ENCODE measurements around the gene SMAD7. TPM values are rescaled to one million over a fixed set of nuclear protein-coding genes. Genes with fewer than 3 reads are reported as not detected.

Gene SMAD7
- total RNA-seq, 1 donor from 2014 or later: 8.9 TPM

GRCh38 chr18:48923746-48924629 is 26.8 kb downstream of the SMAD7 start:
- peaks cover 11 to 26% (median 19%) of the 10 kb centered on the region in 3 donors for H3K36me3 ChIP-seq (ENCODE audit: control insufficient read depth in 3 of 3, insufficient read depth in 3 of 3, low read length in 3 of 3)
- peaks cover 48 to 83% (median 78%) of the 10 kb centered on the region in 3 donors for H3K4me1 ChIP-seq (ENCODE audit: control insufficient read depth in 3 of 3, insufficient read depth in 3 of 3, low read length in 3 of 3)
- H3K9me3 ChIP-seq (ENCODE audit: control insufficient read depth in 3 of 3, low read length in 3 of 3): no peaks in the 10 kb centered on the region
- peak overlapping the region in 1 of 3 donors; percentile 29 for H3K4me3 ChIP-seq (ENCODE audit: low read length in 3 of 3)
- no peaks in the 10 kb centered on the region for H3K27me3 ChIP-seq (ENCODE audit: control insufficient read depth in 3 of 3, insufficient read depth in 3 of 3, low read length in 3 of 3)
- peak overlapping the region in 2 of 3 donors; percentile 30 to 50 for H3K9ac ChIP-seq (ENCODE audit: low read depth in 1 of 3, low read length in 3 of 3)
- H3K27ac ChIP-seq (ENCODE audit: low read depth, low read length): peak overlapping the region; percentile 53

DNA sequence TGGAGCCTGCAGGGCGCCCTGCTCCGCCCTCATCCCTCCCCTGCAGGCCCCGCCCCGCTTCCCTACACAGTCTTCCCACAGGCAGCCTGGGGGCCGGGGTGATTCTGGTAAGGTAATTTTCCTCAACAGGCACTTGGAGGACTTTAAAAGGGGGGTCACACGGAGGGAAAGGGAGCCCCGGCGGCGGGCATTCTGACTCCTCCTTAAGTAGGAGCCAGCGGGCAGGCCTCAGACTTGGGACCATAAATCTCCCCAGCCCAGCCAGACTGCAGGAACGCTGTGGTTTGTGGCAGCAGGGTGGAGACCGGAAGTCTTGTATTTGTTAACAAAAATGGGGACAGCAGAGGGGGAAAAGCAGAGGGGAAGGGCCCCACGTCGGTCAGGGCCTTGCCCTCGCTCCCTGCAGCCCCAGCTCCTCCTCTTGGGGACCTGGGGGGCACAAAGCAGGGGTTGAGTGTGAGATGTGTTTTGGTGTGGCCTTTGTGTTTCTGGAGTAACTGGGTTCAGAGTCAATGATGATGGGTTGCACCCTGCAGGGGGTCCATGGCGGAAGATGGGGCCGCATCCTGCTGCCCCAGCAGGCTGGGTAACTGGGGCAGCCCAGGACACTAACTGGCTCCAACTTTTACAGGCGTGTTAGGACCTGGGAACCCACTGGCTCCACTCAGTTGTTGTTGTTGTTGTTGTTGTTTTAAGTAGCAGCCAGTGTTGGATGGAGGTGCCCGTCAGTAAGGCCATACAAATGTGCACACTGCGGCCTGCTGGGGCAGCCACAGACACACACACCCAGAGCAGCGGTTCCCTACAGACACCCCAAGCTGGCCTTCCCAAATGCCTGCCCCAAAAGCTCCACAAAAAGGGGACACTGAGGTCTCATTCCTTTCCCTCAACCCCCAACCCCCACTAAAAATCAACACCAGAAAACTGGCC is 27.7 kb downstream of the SMAD7 start:
- H3K4me3 ChIP-seq (ENCODE audit: low read length in 3 of 3): peak overlapping the region; percentile 13 to 43 (median 29)
- H3K9me3 ChIP-seq (ENCODE audit: control insufficient read depth in 3 of 3, low read length in 3 of 3): no peaks in the 10 kb centered on the region
- H3K36me3 ChIP-seq (ENCODE audit: control insufficient read depth in 3 of 3, insufficient read depth in 3 of 3, low read length in 3 of 3): peaks cover 11 to 26% (median 19%) of the 10 kb centered on the region in 3 donors
- H3K27me3 ChIP-seq (ENCODE audit: control insufficient read depth in 3 of 3, insufficient read depth in 3 of 3, low read length in 3 of 3): no peaks in the 10 kb centered on the region
- peak overlapping the region; percentile 52 for H3K27ac ChIP-seq (ENCODE audit: low read depth, low read length)
- H3K4me1 ChIP-seq (ENCODE audit: control insufficient read depth in 3 of 3, insufficient read depth in 3 of 3, low read length in 3 of 3): peaks cover 39 to 74% (median 70%) of the 10 kb centered on the region in 3 donors
- H3K9ac ChIP-seq (ENCODE audit: low read depth in 1 of 3, low read length in 3 of 3): peak overlapping the region; percentile 30 to 62 (median 36)

- H3K9ac ChIP-seq (ENCODE audit: low read depth in 1 of 3, low read length in 3 of 3): peak overlapping the region in 2 of 3 donors; percentile 36 to 62
- peaks cover 11 to 26% (median 19%) of the 10 kb centered on the region in 3 donors for H3K36me3 ChIP-seq (ENCODE audit: control insufficient read depth in 3 of 3, insufficient read depth in 3 of 3, low read length in 3 of 3)
- H3K9me3 ChIP-seq (ENCODE audit: control insufficient read depth in 3 of 3, low read length in 3 of 3): no peaks in the 10 kb centered on the region
- H3K27me3 ChIP-seq (ENCODE audit: control insufficient read depth in 3 of 3, insufficient read depth in 3 of 3, low read length in 3 of 3): no peaks in the 10 kb centered on the region
- H3K27ac ChIP-seq (ENCODE audit: low read depth, low read length): peak overlapping the region; percentile 52
- peak overlapping the region in 1 of 3 donors; percentile 13 for H3K4me3 ChIP-seq (ENCODE audit: low read length in 3 of 3)
- H3K4me1 ChIP-seq (ENCODE audit: control insufficient read depth in 3 of 3, insufficient read depth in 3 of 3, low read length in 3 of 3): peaks cover 35 to 66% (median 62%) of the 10 kb centered on the region in 3 donors
Observed at GRCh38 chr18:48922226-48922800, 28.5 kb downstream of the SMAD7 start.

DNA sequence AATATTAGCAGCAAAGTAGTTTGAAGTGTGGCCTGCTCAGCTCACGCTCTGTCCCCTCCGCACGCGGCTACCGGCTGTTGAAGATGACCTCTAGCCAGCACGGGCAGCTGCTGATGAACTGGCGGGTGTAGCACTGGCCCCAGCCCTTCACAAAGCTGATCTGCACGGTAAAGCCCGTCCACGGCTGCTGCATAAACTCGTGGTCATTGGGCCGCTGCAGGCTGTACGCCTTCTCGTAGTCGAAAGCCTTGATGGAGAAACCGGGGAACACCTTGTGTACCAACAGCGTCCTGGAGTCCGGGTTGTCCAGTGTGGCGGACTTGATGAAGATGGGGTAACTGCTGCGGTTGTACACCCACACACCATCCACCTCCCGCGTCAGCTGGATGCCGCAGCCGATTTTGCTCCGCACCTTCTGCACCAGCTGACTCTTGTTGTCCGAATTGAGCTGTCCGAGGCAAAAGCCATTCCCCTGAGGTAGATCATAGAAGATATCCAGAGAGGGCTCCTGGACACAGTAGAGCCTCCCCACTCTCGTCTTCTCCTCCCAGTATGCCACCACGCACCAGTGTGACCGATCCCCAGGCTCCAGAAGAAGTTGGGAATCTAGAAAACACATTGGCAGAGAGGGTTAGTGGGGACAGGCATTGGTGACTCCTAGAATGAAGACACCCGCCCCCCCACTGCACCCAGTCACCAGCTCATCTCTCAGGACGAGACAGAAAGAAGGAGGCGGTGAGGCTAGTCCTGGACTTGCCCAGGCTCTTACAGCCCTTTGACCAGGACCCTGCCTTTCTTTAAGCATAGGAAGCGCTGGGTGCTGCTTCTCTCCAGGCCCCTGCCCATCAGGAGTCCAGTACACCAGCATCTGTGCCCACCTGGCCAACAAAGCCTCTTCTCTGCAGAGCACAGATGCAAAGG is 29.2 kb downstream of the SMAD7 start:
- Histone ChIP-seq H3K9me3 (ENCODE audit: control insufficient read depth in 3 of 3, low read length in 3 of 3) (no peaks in the 10 kb centered on the region), H3K27ac (ENCODE audit: low read depth, low read length) (no peak overlapping the region), H3K9ac (ENCODE audit: low read depth in 1 of 3, low read length in 3 of 3) (peak overlapping the region in 1 of 3 donors; percentile 33), H3K36me3 (ENCODE audit: control insufficient read depth in 3 of 3, insufficient read depth in 3 of 3, low read length in 3 of 3) (peaks cover 11 to 26% (median 19%) of the 10 kb centered on the region in 3 donors), H3K4me3 (ENCODE audit: low read length in 3 of 3) (no peak overlapping the region), H3K27me3 (ENCODE audit: control insufficient read depth in 3 of 3, insufficient read depth in 3 of 3, low read length in 3 of 3) (no peaks in the 10 kb centered on the region), H3K4me1 (ENCODE audit: control insufficient read depth in 3 of 3, insufficient read depth in 3 of 3, low read length in 3 of 3) (peaks cover 30 to 59% (median 55%) of the 10 kb centered on the region in 3 donors)

DNA sequence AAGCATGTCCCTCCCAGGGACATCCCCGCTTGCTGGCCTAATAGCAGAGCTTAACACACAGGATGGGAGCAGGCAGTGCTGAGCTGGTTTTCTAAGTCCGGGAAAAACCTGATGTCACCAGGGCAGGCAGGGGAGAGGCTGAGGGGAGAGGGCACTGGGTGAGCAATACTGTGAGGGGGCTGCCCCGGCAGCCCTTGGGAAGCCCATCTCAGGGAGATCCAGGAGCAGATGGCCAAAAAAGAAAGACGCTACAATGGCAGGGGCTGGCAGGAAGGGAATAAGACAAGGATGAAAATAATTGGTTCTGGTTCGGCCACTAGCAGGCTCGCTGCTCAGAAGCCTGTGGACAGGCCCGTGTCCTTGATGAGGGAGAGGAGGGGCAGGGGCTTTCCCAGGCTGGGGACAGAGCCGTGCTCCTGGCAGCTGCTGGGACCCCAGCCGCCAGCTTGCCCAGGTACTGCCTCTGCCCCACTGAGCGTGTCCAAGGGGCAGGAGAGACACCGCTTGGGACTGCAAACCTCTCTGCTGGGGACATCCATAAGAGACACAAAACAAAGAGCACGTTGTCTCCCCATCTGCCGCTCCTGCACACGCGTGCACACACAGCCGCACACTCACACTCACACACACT is 30.2 kb downstream of the SMAD7 start:
- Histone ChIP-seq H3K36me3 (ENCODE audit: control insufficient read depth in 3 of 3, insufficient read depth in 3 of 3, low read length in 3 of 3) (peaks cover 11 to 26% (median 19%) of the 10 kb centered on the region in 3 donors), H3K4me3 (ENCODE audit: low read length in 3 of 3) (no peak overlapping the region), H3K4me1 (ENCODE audit: control insufficient read depth in 3 of 3, insufficient read depth in 3 of 3, low read length in 3 of 3) (peaks cover 30 to 51% (median 48%) of the 10 kb centered on the region in 3 donors), H3K9ac (ENCODE audit: low read depth in 1 of 3, low read length in 3 of 3) (peak overlapping the region in 1 of 3 donors; percentile 45), H3K9me3 (ENCODE audit: control insufficient read depth in 3 of 3, low read length in 3 of 3) (no peaks in the 10 kb centered on the region), H3K27ac (ENCODE audit: low read depth, low read length) (no peak overlapping the region), H3K27me3 (ENCODE audit: control insufficient read depth in 3 of 3, insufficient read depth in 3 of 3, low read length in 3 of 3) (no peaks in the 10 kb centered on the region)

DNA sequence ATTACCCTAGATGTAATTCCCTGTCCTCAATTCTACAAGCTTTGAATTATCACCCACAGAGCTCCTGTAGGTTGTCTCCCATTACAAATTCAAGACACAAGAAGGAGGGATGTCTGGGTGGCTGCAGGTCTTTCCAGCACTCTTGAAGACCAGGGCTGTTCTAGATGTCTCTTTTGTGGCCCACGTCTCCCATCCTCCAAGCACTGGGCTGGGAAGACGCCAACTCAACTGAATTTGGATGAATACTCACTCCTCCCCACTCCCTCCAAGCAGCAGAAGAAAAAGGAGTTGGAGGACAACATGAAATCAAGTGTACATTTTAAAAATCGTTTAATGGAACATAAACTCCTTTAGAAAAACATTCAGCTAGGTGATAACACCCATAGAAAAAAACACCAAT is 31.2 kb downstream of the SMAD7 start:
- Histone ChIP-seq H3K9ac (ENCODE audit: low read depth in 1 of 3, low read length in 3 of 3) (no peak overlapping the region), H3K4me1 (ENCODE audit: control insufficient read depth in 3 of 3, insufficient read depth in 3 of 3, low read length in 3 of 3) (peaks cover 24 to 42% (median 41%) of the 10 kb centered on the region in 3 donors), H3K4me3 (ENCODE audit: low read length in 3 of 3) (no peak overlapping the region), H3K36me3 (ENCODE audit: control insufficient read depth in 3 of 3, insufficient read depth in 3 of 3, low read length in 3 of 3) (peaks cover 11 to 26% (median 19%) of the 10 kb centered on the region in 3 donors), H3K27me3 (ENCODE audit: control insufficient read depth in 3 of 3, insufficient read depth in 3 of 3, low read length in 3 of 3) (no peaks in the 10 kb centered on the region), H3K27ac (ENCODE audit: low read depth, low read length) (no peak overlapping the region), H3K9me3 (ENCODE audit: control insufficient read depth in 3 of 3, low read length in 3 of 3) (no peaks in the 10 kb centered on the region)

GRCh38 chr18:48918660-48919456 is 31.9 kb downstream of the SMAD7 start:
- no peak overlapping the region for H3K4me3 ChIP-seq (ENCODE audit: low read length in 3 of 3)
- H3K27ac ChIP-seq (ENCODE audit: low read depth, low read length): no peak overlapping the region
- H3K4me1 ChIP-seq (ENCODE audit: control insufficient read depth in 3 of 3, insufficient read depth in 3 of 3, low read length in 3 of 3): peaks cover 20 to 39% (median 36%) of the 10 kb centered on the region in 3 donors
- H3K27me3 ChIP-seq (ENCODE audit: control insufficient read depth in 3 of 3, insufficient read depth in 3 of 3, low read length in 3 of 3): no peaks in the 10 kb centered on the region
- H3K9me3 ChIP-seq (ENCODE audit: control insufficient read depth in 3 of 3, low read length in 3 of 3): no peaks in the 10 kb centered on the region
- H3K36me3 ChIP-seq (ENCODE audit: control insufficient read depth in 3 of 3, insufficient read depth in 3 of 3, low read length in 3 of 3): peaks cover 11 to 26% (median 19%) of the 10 kb centered on the region in 3 donors
- H3K9ac ChIP-seq (ENCODE audit: low read depth in 1 of 3, low read length in 3 of 3): no peak overlapping the region
